ENCODE data around the gene GALNT1.
"Not testable (repeated sequence)": the region's sequence is repeated elsewhere in the genome, so short reads cannot be mapped to it uniquely, and the experiment has no call there.

The GALNT1 gene

DNA sequence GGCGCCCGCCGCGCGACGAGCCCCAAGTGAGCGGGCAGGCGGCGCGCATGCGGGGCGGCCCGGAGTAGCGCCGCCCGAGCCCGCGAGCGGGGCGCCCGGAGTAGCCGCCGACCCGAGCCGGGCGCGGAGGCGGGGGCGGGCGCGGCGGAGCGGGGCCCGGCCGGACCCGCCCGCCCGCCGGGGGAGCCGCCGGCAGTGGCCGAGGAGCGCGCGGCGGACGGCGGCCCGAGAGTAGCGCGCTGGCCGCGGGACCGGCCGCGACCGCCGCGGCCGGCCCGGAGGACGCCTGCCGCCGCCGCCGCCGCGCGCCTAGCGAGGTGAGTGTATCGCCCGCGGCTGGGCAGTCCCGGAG, at the start of gene GALNT1:
TSS of gene GALNT1 (plus strand) at position 195 of the 352 bp plus-strand sequence. CDS start 72,923 bp downstream, outside the sequence.
- no peak for DNase-seq (ENCODE audit: low read depth in 2 of 2)

DNA sequence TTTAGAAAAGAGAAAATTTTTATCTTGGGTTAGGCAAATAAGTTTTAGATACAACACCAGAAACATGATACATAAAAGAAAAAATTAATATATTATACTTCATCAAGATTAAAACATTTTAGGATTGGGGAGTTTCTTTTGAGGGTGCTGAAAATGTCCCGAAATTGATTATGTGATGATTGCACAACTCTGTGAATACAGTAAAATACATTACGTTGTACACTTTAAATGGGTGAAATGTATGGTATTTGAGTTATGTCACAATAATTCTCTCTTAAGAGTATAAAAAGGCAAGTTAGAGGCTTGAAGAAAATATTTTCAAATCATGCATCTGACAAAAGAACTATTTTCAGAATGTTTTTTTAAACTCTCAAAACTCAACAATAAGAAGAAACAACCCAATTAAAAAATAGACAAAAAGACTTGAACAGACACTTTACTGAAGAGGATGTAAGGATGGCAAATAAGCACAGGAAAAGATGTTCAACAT, 47.6 kb upstream of the GALNT1 start:
- no peak for DNase-seq (ENCODE audit: low read depth in 2 of 2)

DNA sequence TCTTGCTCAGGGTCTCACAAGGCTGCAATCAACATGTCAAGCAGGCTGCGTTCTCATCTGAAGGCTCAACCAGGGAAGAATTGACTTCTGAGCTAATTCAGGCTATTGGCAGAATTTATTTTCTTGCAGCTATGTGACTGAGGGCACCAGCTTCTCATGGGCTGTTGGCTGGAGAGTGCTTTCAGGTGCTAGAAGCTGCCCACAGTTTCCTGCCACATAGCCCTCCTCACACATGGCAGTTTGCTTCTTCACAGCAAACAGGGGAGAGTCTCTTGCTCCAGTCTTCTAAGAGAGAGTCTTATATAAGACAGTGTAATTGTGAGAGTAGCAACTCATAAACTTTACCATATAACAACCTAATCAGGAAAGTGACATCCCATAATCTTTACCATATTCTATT, 46.2 kb upstream of the GALNT1 start:
- no peak for DNase-seq (ENCODE audit: low read depth in 2 of 2)

DNA sequence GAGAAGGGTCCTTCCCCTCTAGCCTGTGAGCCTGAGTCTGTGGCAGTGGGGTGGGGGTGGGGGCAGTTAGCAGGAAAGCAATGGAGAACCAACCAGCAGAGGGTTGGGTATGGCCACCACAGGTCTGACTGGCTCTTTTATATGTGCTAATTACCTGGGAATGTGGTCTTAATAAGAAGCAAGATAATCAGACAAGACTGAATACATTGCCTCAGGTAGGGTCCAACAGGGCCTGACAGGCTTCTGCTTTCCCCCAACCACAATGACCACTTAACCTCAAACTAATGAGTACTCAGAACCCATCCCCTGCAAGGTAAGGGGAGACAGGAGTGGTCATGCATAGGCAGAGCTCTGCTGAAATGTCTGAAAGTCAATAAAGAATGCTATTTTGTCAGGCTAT, 39.2 kb upstream of the GALNT1 start:
- DNase-seq (ENCODE audit: low read depth in 2 of 2), result no peak

DNA sequence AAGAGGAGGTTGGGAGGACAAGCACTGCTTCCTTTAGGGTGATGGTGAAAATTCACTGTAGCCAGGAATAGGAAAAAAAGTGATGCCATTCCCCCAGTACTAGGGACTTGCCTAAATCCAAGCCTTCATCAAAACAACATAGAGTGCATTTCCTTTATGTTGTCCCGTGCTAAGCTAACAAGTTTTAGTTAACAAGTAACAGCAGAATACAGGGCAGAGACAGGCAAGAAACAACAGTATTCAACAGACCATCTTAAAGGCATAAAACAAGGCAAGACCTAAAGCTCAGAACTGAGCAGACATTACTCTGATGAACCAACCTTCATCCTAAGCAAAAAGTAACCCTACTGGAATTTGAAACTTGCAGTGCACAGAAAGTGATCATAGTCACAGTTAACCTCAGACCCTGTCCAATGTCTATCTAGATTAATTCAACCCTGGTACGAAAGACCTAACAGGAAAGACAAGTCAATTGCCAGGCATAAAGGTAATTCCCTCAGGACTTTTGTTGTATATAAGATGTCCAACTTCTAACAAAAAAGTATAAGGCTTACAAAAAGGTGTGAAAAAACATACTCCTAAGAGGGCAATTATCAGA, 34.4 kb upstream of the GALNT1 start:
- DNase-seq (ENCODE audit: low read depth in 2 of 2), result no peak

DNA sequence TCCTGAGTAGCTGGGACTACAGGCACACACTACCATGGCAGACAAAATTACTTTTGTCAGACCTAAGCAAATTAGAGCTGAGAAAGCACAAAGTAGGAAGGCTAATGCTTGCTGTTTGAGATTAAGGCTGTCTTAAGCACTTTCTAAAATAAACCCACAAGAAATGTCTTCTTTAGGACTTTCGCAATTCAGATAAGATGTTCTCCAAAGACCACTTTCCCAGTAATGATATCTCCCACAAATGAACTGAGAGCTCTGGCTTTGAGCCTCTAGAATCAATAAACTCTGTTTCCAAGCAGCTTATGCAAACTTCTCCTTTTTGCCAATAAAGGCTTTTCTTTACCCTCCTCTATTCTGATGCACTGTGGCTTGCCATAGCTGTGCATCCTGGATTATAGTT, 32.0 kb upstream of the GALNT1 start:
- no peak for DNase-seq (ENCODE audit: low read depth in 2 of 2)

DNA sequence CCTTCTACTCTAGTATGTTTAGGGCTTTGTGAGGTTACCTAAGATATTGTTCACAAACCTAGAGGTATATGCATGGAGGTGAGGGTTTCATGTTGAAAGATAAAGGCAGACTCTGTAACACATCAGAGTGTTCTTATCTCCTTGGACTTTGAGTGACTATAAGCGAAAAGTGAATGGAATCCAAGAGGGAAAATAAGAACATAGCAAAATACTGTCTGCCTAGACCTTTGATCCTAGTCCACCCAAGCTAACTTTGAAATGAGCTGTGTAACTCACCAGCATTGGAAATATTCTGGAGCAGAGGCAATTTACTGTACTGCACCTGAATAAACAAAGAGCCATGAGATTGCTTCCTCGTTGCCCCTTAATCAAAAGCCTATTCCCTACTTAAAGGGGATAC, 28.2 kb upstream of the GALNT1 start:
- no peak for DNase-seq (ENCODE audit: low read depth in 2 of 2)

DNA sequence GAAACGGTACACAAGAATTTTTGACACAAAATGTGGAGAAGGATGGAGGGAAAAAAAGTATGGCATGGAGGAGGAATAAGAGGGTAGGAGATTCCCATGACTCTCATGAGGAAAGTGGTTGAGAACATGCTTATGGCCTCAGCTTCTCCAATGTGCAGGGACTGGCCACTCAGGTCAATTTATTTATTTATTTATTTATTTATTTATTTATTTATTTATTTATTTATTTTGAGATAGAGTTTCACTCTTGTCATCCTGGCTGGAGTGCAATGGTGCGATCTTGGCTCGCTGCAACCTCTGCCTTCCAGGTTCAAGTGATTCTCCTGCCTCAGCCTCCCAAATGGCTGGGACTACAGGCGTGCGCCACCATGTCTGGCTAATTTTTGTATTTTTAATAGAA, 26.0 kb upstream of the GALNT1 start:
- DNase-seq (ENCODE audit: low read depth in 2 of 2), result not testable (repeated sequence)

DNA sequence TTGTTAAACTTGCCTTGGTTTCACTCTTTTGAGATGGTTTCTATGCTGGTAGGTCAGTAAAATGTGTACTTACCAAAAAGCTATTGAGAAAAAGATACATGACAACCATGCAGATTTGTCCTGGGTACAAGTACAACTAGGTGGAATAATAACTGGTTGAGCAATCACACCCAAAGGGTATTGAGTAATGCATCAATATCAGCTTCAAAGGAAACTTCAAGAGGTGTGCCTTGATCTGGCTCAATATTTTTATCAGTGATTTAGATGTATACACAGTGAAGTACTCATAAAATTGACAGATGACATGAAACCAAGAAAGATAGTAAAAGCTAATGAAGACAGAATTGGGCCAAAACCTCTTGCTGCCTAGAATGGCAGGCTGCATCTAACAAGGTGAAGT, 21.7 kb upstream of the GALNT1 start:
- no peak for DNase-seq (ENCODE audit: low read depth in 2 of 2)

DNA sequence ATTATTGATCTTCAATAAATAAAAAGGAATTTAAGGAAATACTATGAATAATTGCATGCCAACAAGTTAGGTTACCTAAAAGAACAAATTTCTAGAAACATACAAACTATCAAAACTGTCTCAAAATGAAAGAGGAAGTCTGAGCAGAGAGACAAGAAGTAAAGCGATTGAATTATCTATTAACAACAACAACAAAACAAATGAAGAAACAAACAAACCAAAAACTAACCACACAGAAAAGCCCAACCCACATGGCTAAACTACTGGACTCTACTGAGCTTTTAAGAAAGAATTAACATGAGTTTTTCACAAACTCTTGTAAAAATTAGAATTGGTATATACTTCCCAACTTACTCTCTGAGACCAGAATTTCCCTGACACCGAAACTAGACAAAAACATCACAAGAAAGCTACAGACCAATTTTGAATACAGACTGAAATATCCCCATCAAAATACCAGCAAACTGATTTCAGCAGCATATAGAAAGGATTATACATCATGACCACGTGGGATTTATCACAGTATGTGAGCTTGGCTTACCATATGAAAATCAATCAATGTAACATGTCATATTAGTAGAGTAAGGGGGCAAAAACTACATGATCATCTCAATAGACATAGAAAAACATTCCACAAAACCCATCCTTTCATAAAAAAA, 16.6 kb upstream of the GALNT1 start:
- no peak for DNase-seq (ENCODE audit: low read depth in 2 of 2)

DNA sequence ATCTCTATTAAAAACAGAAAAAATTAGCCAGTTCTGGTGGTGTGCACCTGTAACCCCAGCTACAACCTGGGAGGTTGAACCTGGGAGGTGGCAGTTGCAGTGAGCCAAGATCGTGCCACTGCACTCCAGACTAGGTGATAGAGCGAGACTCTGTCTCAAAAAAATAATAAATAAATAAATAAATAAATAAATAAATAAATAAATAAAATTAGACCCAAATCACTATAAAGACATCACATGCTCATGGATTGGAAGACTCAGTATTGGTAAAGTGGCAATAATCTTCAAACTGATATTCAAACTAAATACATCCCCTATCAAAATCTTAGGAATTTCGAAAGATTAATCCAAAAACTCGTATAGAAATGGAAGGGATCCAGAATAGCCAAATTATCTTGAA, 15.5 kb upstream of the GALNT1 start:
- no peak for DNase-seq (ENCODE audit: low read depth in 2 of 2)

DNA sequence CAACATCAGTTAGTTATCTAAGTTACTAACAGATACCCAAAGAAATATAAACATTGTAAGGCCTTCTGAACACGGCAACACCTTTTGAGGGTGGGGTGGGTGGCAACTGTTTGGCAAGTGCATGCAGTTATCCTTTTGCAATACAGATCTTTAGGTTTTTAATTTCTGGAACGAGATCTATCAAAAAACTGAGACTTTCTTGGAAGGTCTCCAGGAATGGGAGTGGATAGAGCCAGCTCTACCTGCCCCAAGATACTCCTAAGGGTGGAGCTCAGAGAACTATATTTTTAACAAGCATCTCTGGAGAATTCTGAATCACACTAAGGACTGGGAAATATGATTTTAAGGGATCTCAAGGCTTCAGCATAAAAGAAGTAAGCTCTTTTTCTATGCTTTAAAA, 11.4 kb upstream of the GALNT1 start:
- no peak for DNase-seq (ENCODE audit: low read depth in 2 of 2)

DNA sequence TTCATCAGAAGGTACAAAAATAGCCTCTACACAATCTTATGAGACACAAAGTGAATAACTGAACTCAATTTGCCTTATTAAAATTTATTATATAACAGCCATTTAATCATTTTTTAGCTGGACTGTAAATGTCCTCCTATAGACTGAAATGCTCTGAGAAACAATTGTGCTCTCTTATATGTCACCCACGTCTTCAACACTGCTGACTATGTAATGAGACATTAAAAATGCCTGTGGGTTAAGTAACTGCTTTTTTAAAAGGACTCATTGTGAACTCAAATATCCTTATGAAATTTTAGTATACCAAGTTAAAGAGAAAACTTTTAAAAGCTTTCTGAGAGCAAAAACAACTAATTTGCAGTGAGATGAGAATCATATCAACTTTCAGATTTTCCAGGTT, 10.4 kb upstream of the GALNT1 start:
- DNase-seq (ENCODE audit: low read depth in 2 of 2), result no peak

DNA sequence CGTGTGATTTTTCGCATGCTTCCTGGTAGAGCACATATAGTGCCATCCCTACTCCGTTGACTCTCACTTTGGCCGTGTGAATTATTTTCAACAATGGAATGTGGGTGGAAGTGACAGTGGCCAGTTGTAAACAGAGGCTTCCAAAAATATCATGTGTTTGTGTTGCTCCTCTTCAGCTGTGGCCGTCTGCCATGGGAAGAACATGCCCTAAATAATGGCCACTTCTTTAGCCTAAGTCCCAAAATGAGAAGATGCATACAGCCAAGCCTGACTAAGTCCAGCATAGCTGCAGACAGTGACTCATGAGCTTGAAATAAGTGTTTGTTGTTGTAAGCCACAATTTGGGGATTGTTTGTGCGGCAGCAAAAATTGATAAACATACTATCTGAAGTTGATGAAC, 8.9 kb upstream of the GALNT1 start:
- DNase-seq (ENCODE audit: low read depth in 2 of 2), result no peak

DNA sequence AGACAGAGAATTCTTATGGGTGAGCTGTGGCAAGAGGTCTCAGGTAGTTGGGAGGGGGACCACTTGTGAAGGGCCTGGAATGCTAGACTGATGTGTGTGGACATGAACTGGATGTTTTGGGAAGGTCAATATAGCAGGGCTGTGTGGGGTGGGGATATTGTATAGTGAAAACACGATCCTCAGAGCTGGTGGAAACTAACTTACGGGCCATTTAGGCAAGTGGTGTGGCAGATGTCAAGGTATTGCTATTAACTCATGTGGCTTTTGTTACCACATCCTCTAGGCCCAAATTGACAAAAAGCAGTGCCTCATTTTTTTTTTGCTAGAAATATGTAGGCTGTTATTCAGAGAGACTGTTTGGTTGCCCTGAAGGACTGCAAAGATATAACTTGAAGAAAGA, 8.0 kb upstream of the GALNT1 start:
- no peak for DNase-seq (ENCODE audit: low read depth in 2 of 2)

DNA sequence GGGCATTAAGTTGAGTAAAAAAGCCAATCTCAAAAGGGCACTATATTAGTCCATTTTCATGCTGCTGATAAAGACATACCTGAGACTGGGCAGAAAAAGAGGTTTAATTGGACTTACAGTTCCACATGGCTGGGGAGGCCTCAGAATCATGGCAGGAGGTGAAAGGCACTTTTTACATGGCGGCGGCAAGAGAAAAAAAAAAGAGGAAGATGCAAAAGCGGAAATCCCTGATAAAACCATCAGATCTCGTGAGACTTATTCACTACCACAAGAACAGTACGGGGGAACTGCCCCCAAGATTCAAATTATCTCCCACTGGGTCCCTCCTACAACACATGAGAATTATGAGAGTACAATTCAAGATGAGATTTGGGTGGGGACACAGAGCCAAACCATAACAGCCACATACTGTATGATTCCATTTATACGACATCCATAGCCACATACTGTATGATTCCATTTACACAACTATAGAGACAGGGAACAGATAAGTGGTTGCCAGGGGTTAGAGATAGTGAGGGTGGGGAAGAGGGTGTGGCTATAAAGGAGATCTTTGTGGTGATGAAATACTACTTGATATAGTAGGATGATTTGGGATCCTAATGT, 5.2 kb upstream of the GALNT1 start:
- not testable (repeated sequence) for DNase-seq (ENCODE audit: low read depth in 2 of 2)

DNA sequence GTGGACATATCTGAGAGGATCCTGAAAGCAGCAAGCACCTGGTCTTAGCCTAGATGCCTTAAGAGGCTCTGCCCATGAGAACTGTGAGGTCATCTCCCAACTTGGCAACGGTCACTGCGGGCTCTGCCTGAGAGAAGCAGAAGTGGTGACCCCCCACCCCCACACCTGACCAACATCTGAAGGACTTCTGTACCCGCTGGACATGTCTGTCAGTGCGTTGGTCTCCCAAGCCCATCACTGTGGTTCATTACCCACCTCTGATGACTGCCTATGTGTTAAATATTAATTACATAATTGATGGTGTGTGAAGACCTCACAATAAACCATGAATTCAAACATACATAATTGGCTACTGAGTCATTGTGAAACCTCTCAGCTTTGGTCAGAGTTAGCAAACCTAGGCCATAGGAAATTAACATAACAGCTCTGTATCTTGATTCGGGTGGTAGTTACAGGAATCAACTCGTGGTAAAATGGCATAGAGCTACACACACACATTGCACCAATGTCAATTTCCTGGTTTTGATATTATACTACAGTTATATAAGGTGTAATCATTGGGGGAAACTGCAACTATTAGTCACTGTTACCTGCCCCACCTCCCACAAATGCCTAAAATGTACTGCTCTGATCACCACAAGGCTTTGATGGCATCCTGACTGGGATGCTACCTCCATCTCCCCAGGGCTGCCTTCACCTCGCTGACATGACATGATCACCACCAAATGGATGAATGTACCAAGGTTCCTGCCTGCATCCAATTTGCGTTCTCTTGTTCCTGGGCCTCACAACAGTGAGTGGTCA, 4.3 kb upstream of the GALNT1 start:
- DNase-seq (ENCODE audit: low read depth in 2 of 2), result no peak

DNA sequence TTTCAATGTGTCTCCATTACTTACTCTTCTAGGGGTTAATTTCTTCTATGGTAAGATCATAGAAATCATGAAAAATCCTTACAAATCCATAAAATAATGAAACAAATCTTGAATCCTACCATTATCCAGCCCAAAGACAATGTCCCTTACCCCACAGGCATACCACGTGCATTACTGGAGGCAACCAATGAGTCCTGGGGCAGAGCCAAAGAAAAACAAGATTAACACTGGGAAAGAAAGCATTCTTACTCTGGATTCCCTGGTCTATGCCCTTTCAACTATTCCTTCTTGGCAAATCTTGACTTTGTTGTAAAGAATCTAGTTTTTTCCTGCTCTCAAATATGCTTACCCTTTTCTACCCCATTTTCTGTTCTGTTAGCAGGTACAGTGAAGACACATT, 3.1 kb upstream of the GALNT1 start:
- no peak for DNase-seq (ENCODE audit: low read depth in 2 of 2)

DNA sequence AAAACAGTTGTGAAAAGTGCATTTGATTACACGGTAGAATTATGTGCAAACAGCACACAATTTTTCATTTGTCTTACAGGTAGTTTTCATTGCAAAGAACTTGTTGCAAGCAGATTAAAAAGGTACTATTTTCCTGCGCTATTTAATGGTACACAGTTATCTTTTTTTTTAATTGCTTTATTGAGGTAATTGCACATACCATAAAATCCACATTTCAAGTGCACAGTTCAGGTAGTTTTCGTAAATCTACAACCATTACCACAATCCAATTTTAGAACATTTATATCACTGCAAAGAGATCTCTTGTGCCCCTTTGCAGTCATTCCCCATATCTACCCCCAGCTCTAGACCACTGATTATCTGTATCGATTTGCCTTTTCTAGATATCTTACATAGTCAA, 2.6 kb upstream of the GALNT1 start:
- DNase-seq (ENCODE audit: low read depth in 2 of 2), result no peak

DNA sequence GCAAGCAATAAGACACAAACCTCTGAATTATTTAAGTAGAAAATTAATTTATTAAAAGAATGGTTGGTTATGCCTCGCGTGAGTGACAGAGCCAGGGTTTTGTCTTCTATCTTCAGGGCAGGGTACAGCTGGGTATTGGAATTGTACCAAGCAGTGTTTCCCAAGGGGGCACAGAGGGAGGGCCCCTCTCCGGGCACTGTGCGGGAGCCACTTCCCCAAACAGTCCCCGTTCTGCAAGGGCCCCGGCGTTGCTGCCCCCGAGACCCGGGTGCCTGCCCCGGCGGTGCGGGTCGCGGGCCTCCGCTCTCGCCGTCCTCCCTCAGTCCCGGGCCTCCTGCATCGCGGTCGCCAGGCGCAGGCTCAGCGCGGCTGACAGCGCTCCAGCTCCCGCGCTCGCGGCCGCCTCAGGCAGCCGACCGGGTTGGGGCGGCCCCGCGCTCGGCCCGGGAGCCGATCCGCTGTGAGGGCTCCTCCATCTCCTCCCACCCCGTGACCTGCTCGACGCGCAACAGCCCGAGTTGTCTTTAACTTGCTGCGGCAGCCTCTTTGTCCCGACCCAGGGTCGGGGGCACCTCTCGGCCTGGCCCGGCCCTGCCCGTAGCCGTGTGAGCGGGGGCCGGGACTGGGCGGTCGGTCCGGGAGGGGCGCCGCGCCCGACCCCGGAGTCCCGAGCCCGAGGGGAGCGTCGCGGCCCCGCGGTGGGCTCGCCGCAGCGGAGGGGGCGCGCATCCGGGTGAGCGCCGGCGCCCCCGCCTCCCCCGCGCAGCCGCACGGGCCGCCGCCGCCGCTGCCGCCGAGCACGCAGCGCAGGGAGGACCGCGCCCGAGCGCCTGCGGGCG, 620 bp upstream of the GALNT1 start:
- DNase-seq (ENCODE audit: low read depth in 2 of 2), result no peak

DNA sequence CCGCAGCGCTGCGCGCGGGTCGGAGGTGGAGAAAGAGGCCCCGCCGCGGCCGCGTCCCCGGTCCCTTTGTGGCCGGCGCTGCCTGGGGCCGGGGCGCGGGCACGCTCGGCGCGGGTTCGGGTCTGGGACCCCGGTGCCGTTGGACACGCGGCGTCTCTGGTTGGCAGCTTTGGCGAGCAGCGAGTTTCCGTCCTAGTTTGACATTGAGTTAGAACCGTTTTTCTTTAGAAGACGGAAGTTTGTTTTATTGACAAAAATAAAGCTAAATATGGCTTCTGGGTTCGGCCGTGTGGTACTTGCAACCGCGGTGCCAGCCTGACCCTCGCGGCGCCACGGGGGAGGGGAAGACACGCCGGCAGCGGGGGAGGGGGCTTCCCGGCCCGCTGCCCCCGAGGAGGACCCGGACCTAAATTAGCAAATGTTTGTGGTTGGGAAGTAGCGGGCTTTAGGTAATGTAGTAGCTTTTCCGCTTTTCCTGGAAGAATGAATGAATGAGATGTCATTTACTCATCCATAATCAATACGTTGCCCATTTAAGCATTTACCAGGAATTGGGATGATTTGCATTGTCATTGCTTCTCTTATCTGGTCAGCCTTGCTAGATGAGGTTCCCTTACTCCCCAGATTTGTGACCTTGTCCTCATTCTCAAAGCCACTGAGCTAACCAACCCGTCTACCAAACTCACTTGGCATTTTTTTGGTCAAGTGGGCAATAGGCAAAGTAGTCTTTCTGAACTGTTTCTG, 530 bp downstream of the GALNT1 start:
- DNase-seq (ENCODE audit: low read depth in 2 of 2), result no peak

Measured in fibroblast of skin of left biceps (primary cell).